ENCODE data around the gene CDC23.

The CDC23 gene

GRCh38 chr5:138240650-138241385 is 27.7 kb upstream of the CDC23 start:
- Histone ChIP-seq H3K79me1 (ENCODE audit: low read length) (no peaks in the 10 kb centered on the region), H3K23ac (ENCODE audit: low read length) (no peak overlapping the region), H4K5ac (ENCODE audit: low read length) (no peak overlapping the region), H3K4me2 (ENCODE audit: low read length) (no peak overlapping the region), H2AK5ac (ENCODE audit: low read length) (no peak overlapping the region), H3K36me3 (ENCODE audit: control insufficient read depth, insufficient read depth, low read length) (no peaks in the 10 kb centered on the region), H3K4me3 (ENCODE audit: low read length) (no peak overlapping the region), H3K27ac (ENCODE audit: low read depth, low read length) (no peak overlapping the region), H3K79me2 (ENCODE audit: control insufficient read depth, insufficient read depth, low read length) (no peaks in the 10 kb centered on the region), H3K27me3 (ENCODE audit: insufficient read depth, low read length, poor library complexity) (peaks cover 21% of the 10 kb centered on the region), H3K4ac (ENCODE audit: low read depth, low read length) (no peak overlapping the region), H3K4me1 (ENCODE audit: control insufficient read depth, low read depth, low read length) (peaks cover 2% of the 10 kb centered on the region), H3K9ac (ENCODE audit: low read length) (no peak overlapping the region), H3K18ac (ENCODE audit: low read length) (no peak overlapping the region), H2BK5ac (ENCODE audit: low read length) (no peak overlapping the region), H4K8ac (ENCODE audit: low read depth, low read length) (no peak overlapping the region), H2BK120ac (ENCODE audit: low read depth, low read length) (no peak overlapping the region), H3K56ac (ENCODE audit: low read length) (no peak overlapping the region), H2BK15ac (replicated peaks; ENCODE audit: low read depth) (no peak overlapping the region)
- no CpG with 5 or more reads among the region's 3 CpGs for WGBS (ENCODE audit: extremely low coverage, insufficient coverage, low lambda C conversion rate)
- DNase-seq: no peak

GRCh38 chr5:138238034-138238433 is 24.9 kb upstream of the CDC23 start:
- Histone ChIP-seq H3K36me3 (ENCODE audit: control insufficient read depth, insufficient read depth, low read length) (no peaks in the 10 kb centered on the region), H3K27ac (ENCODE audit: low read depth, low read length) (no peak overlapping the region), H3K56ac (ENCODE audit: low read length) (no peak overlapping the region), H4K8ac (ENCODE audit: low read depth, low read length) (no peak overlapping the region), H3K9ac (ENCODE audit: low read length) (no peak overlapping the region), H3K4ac (ENCODE audit: low read depth, low read length) (no peak overlapping the region), H3K79me2 (ENCODE audit: control insufficient read depth, insufficient read depth, low read length) (no peaks in the 10 kb centered on the region), H3K23ac (ENCODE audit: low read length) (no peak overlapping the region), H3K4me1 (ENCODE audit: control insufficient read depth, low read depth, low read length) (no peaks in the 10 kb centered on the region), H3K18ac (ENCODE audit: low read length) (no peak overlapping the region), H4K5ac (ENCODE audit: low read length) (no peak overlapping the region), H2BK15ac (replicated peaks; ENCODE audit: low read depth) (no peak overlapping the region), H3K79me1 (ENCODE audit: low read length) (no peaks in the 10 kb centered on the region), H3K4me2 (ENCODE audit: low read length) (no peak overlapping the region), H3K27me3 (ENCODE audit: insufficient read depth, low read length, poor library complexity) (peaks cover 21% of the 10 kb centered on the region), H2BK120ac (ENCODE audit: low read depth, low read length) (no peak overlapping the region), H3K4me3 (ENCODE audit: low read length) (no peak overlapping the region), H2AK5ac (ENCODE audit: low read length) (no peak overlapping the region), H2BK5ac (ENCODE audit: low read length) (no peak overlapping the region)
- WGBS (ENCODE audit: extremely low coverage, insufficient coverage, low lambda C conversion rate): no CpG with 5 or more reads among the region's 1 CpG
- no peak for DNase-seq

- H2AK5ac ChIP-seq (ENCODE audit: low read length): no peak overlapping the region
- no peak overlapping the region for H3K4ac ChIP-seq (ENCODE audit: low read depth, low read length)
- no peak overlapping the region for H3K9ac ChIP-seq (ENCODE audit: low read length)
- WGBS (ENCODE audit: extremely low coverage, insufficient coverage, low lambda C conversion rate): no CpG with 5 or more reads among the region's 2 CpGs
- H3K18ac ChIP-seq (ENCODE audit: low read length): no peak overlapping the region
- H3K79me1 ChIP-seq (ENCODE audit: low read length): no peaks in the 10 kb centered on the region
- no peak overlapping the region for H3K27ac ChIP-seq (ENCODE audit: low read depth, low read length)
- no peak overlapping the region for H2BK5ac ChIP-seq (ENCODE audit: low read length)
- H2BK15ac ChIP-seq (replicated peaks; ENCODE audit: low read depth): no peak overlapping the region
- H4K5ac ChIP-seq (ENCODE audit: low read length): no peak overlapping the region
- no peaks in the 10 kb centered on the region for H3K79me2 ChIP-seq (ENCODE audit: control insufficient read depth, insufficient read depth, low read length)
- no peak overlapping the region for H4K8ac ChIP-seq (ENCODE audit: low read depth, low read length)
- no peak overlapping the region for H2BK120ac ChIP-seq (ENCODE audit: low read depth, low read length)
- peaks cover 2% of the 10 kb centered on the region for H3K4me1 ChIP-seq (ENCODE audit: control insufficient read depth, low read depth, low read length)
- peaks cover 4% of the 10 kb centered on the region for H3K27me3 ChIP-seq (ENCODE audit: insufficient read depth, low read length, poor library complexity)
- H3K36me3 ChIP-seq (ENCODE audit: control insufficient read depth, insufficient read depth, low read length): no peaks in the 10 kb centered on the region
- no peak overlapping the region for H3K4me2 ChIP-seq (ENCODE audit: low read length)
- no peak overlapping the region for H3K23ac ChIP-seq (ENCODE audit: low read length)
- H3K4me3 ChIP-seq (ENCODE audit: low read length): no peak overlapping the region
- no peak overlapping the region for H3K56ac ChIP-seq (ENCODE audit: low read length)
- no peak for DNase-seq
Measured at GRCh38 chr5:138234651-138235050, 21.5 kb upstream of the CDC23 start.

GRCh38 chr5:138233280-138233679 is 20.2 kb upstream of the CDC23 start:
- H3K27ac ChIP-seq (ENCODE audit: low read depth, low read length): no peak overlapping the region
- H4K5ac ChIP-seq (ENCODE audit: low read length): no peak overlapping the region
- no peak overlapping the region for H3K18ac ChIP-seq (ENCODE audit: low read length)
- no CpG with 5 or more reads among the region's 2 CpGs for WGBS (ENCODE audit: extremely low coverage, insufficient coverage, low lambda C conversion rate)
- H3K79me2 ChIP-seq (ENCODE audit: control insufficient read depth, insufficient read depth, low read length): no peaks in the 10 kb centered on the region
- no peak overlapping the region for H3K4me3 ChIP-seq (ENCODE audit: low read length)
- H3K9ac ChIP-seq (ENCODE audit: low read length): no peak overlapping the region
- no peak overlapping the region for H3K56ac ChIP-seq (ENCODE audit: low read length)
- H3K79me1 ChIP-seq (ENCODE audit: low read length): no peaks in the 10 kb centered on the region
- no peak for DNase-seq
- no peak overlapping the region for H2BK120ac ChIP-seq (ENCODE audit: low read depth, low read length)
- no peak overlapping the region for H4K8ac ChIP-seq (ENCODE audit: low read depth, low read length)
- no peaks in the 10 kb centered on the region for H3K36me3 ChIP-seq (ENCODE audit: control insufficient read depth, insufficient read depth, low read length)
- no peaks in the 10 kb centered on the region for H3K27me3 ChIP-seq (ENCODE audit: insufficient read depth, low read length, poor library complexity)
- no peak overlapping the region for H3K4ac ChIP-seq (ENCODE audit: low read depth, low read length)
- no peak overlapping the region for H2BK5ac ChIP-seq (ENCODE audit: low read length)
- H3K4me1 ChIP-seq (ENCODE audit: control insufficient read depth, low read depth, low read length): peaks cover 2% of the 10 kb centered on the region
- H2BK15ac ChIP-seq (replicated peaks; ENCODE audit: low read depth): no peak overlapping the region
- H3K23ac ChIP-seq (ENCODE audit: low read length): no peak overlapping the region
- no peak overlapping the region for H3K4me2 ChIP-seq (ENCODE audit: low read length)
- no peak overlapping the region for H2AK5ac ChIP-seq (ENCODE audit: low read length)

GRCh38 chr5:138230981-138231589 is 18.0 kb upstream of the CDC23 start:
- Histone ChIP-seq H2AK5ac (ENCODE audit: low read length) (no peak overlapping the region), H3K36me3 (ENCODE audit: control insufficient read depth, insufficient read depth, low read length) (no peaks in the 10 kb centered on the region), H3K18ac (ENCODE audit: low read length) (no peak overlapping the region), H3K4me3 (ENCODE audit: low read length) (no peak overlapping the region), H3K79me1 (ENCODE audit: low read length) (no peaks in the 10 kb centered on the region), H2BK15ac (replicated peaks; ENCODE audit: low read depth) (no peak overlapping the region), H4K5ac (ENCODE audit: low read length) (no peak overlapping the region), H3K4ac (ENCODE audit: low read depth, low read length) (no peak overlapping the region), H2BK5ac (ENCODE audit: low read length) (no peak overlapping the region), H3K4me2 (ENCODE audit: low read length) (no peak overlapping the region), H3K23ac (ENCODE audit: low read length) (no peak overlapping the region), H3K27ac (ENCODE audit: low read depth, low read length) (no peak overlapping the region), H3K27me3 (ENCODE audit: insufficient read depth, low read length, poor library complexity) (no peaks in the 10 kb centered on the region), H3K9ac (ENCODE audit: low read length) (no peak overlapping the region), H3K79me2 (ENCODE audit: control insufficient read depth, insufficient read depth, low read length) (no peaks in the 10 kb centered on the region), H3K4me1 (ENCODE audit: control insufficient read depth, low read depth, low read length) (peaks cover 2% of the 10 kb centered on the region), H3K56ac (ENCODE audit: low read length) (no peak overlapping the region), H4K8ac (ENCODE audit: low read depth, low read length) (no peak overlapping the region), H2BK120ac (ENCODE audit: low read depth, low read length) (no peak overlapping the region)
- peak; percentile 26 for DNase-seq
- no CpG with 5 or more reads among the region's 7 CpGs for WGBS (ENCODE audit: extremely low coverage, insufficient coverage, low lambda C conversion rate)

GRCh38 chr5:138230261-138230660 is 17.1 kb upstream of the CDC23 start:
- no peaks in the 10 kb centered on the region for H3K27me3 ChIP-seq (ENCODE audit: insufficient read depth, low read length, poor library complexity)
- H3K79me1 ChIP-seq (ENCODE audit: low read length): no peaks in the 10 kb centered on the region
- H3K4ac ChIP-seq (ENCODE audit: low read depth, low read length): no peak overlapping the region
- no peak overlapping the region for H4K5ac ChIP-seq (ENCODE audit: low read length)
- H3K9ac ChIP-seq (ENCODE audit: low read length): no peak overlapping the region
- H2BK5ac ChIP-seq (ENCODE audit: low read length): no peak overlapping the region
- H2BK120ac ChIP-seq (ENCODE audit: low read depth, low read length): no peak overlapping the region
- DNase-seq: peak; percentile 96
- H3K18ac ChIP-seq (ENCODE audit: low read length): no peak overlapping the region
- H3K79me2 ChIP-seq (ENCODE audit: control insufficient read depth, insufficient read depth, low read length): no peaks in the 10 kb centered on the region
- no peak overlapping the region for H3K4me3 ChIP-seq (ENCODE audit: low read length)
- no peak overlapping the region for H2BK15ac ChIP-seq (replicated peaks; ENCODE audit: low read depth)
- H2AK5ac ChIP-seq (ENCODE audit: low read length): no peak overlapping the region
- peaks cover 2% of the 10 kb centered on the region for H3K4me1 ChIP-seq (ENCODE audit: control insufficient read depth, low read depth, low read length)
- no peak overlapping the region for H3K4me2 ChIP-seq (ENCODE audit: low read length)
- no peak overlapping the region for H3K27ac ChIP-seq (ENCODE audit: low read depth, low read length)
- H3K36me3 ChIP-seq (ENCODE audit: control insufficient read depth, insufficient read depth, low read length): no peaks in the 10 kb centered on the region
- no peak overlapping the region for H3K23ac ChIP-seq (ENCODE audit: low read length)
- no peak overlapping the region for H4K8ac ChIP-seq (ENCODE audit: low read depth, low read length)
- H3K56ac ChIP-seq (ENCODE audit: low read length): no peak overlapping the region
